ENCODE data around the gene RASA4B.
"Not testable (repeated sequence)": the region's sequence is repeated elsewhere in the genome, so short reads cannot be mapped to it uniquely, and the experiment has no call there.

DNA sequence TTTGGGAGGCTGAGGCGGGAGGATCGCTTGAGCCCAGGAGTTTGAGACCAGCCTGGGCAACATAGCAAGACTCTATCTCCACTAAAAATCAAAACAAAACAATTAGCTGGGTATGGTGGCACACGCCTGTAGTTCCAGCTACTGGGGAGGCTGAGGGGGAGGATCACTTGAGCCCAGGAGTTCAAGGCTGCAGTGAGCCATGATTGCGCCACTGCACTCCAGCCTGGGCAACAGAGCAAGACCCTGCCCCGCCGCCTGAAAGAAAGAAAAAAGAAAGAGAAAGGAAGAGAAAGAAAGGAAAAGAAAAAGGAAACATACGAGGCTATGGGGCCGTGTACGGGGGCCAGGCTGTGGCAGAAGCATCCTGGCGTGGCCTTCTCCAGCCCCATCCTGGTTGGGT is 62.6 kb downstream of the RASA4B start:
- not testable (repeated sequence) for TF ChIP-seq POLR2AphosphoS5 (IDR thresholded peaks at IDR 0.05; ENCODE audit: insufficient read depth, low read depth, low read length); POLR2A (IDR thresholded peaks at IDR 0.05; ENCODE audit: low read depth, low read length); EZH2 (IDR thresholded peaks at IDR 0.05; ENCODE audit: borderline replicate concordance, low read depth, low read length, severe bottlenecking); FOS (IDR thresholded peaks at IDR 0.05; ENCODE audit: borderline replicate concordance, insufficient read depth, low read length); JUN (IDR thresholded peaks at IDR 0.05; ENCODE audit: borderline replicate concordance, insufficient read depth, insufficient read length, low read depth)
- TF ChIP-seq, protein P1, sequence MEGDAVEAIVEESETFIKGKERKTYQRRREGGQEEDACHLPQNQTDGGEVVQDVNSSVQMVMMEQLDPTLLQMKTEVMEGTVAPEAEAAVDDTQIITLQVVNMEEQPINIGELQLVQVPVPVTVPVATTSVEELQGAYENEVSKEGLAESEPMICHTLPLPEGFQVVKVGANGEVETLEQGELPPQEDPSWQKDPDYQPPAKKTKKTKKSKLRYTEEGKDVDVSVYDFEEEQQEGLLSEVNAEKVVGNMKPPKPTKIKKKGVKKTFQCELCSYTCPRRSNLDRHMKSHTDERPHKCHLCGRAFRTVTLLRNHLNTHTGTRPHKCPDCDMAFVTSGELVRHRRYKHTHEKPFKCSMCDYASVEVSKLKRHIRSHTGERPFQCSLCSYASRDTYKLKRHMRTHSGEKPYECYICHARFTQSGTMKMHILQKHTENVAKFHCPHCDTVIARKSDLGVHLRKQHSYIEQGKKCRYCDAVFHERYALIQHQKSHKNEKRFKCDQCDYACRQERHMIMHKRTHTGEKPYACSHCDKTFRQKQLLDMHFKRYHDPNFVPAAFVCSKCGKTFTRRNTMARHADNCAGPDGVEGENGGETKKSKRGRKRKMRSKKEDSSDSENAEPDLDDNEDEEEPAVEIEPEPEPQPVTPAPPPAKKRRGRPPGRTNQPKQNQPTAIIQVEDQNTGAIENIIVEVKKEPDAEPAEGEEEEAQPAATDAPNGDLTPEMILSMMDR (IDR thresholded peaks at IDR 0.05; ENCODE audit: extremely low read depth in 1 of 2, insufficient read depth in 1 of 2, low read depth in 1 of 2, low read length in 2 of 2): not testable (repeated sequence)
- TF ChIP-seq, protein P2, sequence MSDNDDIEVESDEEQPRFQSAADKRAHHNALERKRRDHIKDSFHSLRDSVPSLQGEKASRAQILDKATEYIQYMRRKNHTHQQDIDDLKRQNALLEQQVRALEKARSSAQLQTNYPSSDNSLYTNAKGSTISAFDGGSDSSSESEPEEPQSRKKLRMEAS (IDR thresholded peaks at IDR 0.05; ENCODE audit: insufficient read depth, insufficient read length): not testable (repeated sequence)

All from endothelial cell of umbilical vein (primary cell).